ENCODE data around the gene PABPN1L.

- TF ChIP-seq SP1 (CRISPR knock-in tag; IDR thresholded peaks at IDR 0.05): no peak
- TF ChIP-seq SRSF1 (IDR thresholded peaks at IDR 0.05; ENCODE audit: low read depth, low read length): no peak
- no peak for TF ChIP-seq RCOR1 (IDR thresholded peaks at IDR 0.05; ENCODE audit: borderline replicate concordance in 1 of 2, low read depth in 2 of 2, low read length in 2 of 2)
- TF ChIP-seq CTCF (IDR thresholded peaks at IDR 0.05 in 2 of 3, conservative IDR thresholded peaks at IDR 0.05 in 1 of 3; ENCODE audit: insufficient read depth in 2 of 3, low read depth in 1 of 3, low read length in 3 of 3): no peak
- no peak for TF ChIP-seq POLR2AphosphoS5 (IDR thresholded peaks at IDR 0.05; ENCODE audit: control insufficient read depth, insufficient read depth, low read depth, low read length)
- TF ChIP-seq MBD2 (IDR thresholded peaks at IDR 0.05; ENCODE audit: borderline replicate concordance, low read depth): no peak
- TF ChIP-seq CHD1 (IDR thresholded peaks at IDR 0.05; ENCODE audit: low read length): no peak
- no peak for TF ChIP-seq MTA2 (IDR thresholded peaks at IDR 0.05; ENCODE audit: low read depth)
- TF ChIP-seq EZH2 (IDR thresholded peaks at IDR 0.05; ENCODE audit: borderline replicate concordance, low read depth, low read length): no peak
Measured at GRCh38 chr16:88911136-88911945, 44.9 kb upstream of the PABPN1L start.

Data from K562 (cell line).